Breast epithelium (tissue), 3 donors: ENCODE measurements around the gene TMC8.

Experiments used
- POLR2AphosphoS5 ChIP-seq, 3 donors: sonication (generic); formaldehyde crosslinking; IDR thresholded peaks; one replicate each; pipeline ENCODE4 v1.6.1; 2017; ENCODE audit warnings: antibody characterized with exemption in 3 of 3
- TF ChIP-seq, protein P1 (sequence below), 3 donors: fragments of 450-650 bp; IDR thresholded peaks; one replicate each; pipeline ENCODE4 v1.5.1; 2016 to 2017; ENCODE audit warnings: antibody characterized with exemption in 3 of 3, mild to moderate bottlenecking in 3 of 3, moderate library complexity in 3 of 3

- TF ChIP-seq POLR2AphosphoS5 (IDR thresholded peaks at IDR 0.05), result no peak
- TF ChIP-seq, protein P1, sequence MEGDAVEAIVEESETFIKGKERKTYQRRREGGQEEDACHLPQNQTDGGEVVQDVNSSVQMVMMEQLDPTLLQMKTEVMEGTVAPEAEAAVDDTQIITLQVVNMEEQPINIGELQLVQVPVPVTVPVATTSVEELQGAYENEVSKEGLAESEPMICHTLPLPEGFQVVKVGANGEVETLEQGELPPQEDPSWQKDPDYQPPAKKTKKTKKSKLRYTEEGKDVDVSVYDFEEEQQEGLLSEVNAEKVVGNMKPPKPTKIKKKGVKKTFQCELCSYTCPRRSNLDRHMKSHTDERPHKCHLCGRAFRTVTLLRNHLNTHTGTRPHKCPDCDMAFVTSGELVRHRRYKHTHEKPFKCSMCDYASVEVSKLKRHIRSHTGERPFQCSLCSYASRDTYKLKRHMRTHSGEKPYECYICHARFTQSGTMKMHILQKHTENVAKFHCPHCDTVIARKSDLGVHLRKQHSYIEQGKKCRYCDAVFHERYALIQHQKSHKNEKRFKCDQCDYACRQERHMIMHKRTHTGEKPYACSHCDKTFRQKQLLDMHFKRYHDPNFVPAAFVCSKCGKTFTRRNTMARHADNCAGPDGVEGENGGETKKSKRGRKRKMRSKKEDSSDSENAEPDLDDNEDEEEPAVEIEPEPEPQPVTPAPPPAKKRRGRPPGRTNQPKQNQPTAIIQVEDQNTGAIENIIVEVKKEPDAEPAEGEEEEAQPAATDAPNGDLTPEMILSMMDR (IDR thresholded peaks at IDR 0.05), result no peak
Measured at GRCh38 chr17:78128551-78129350, 1.8 kb upstream of the TMC8 start, which contains the start of gene TMC6.
